GM12892 (cell line): ENCODE data around the gene SHOX.
"Not testable (repeated sequence)": the region's sequence is repeated elsewhere in the genome, so short reads cannot be mapped to it uniquely, and the experiment has no call there.

Experiments used
- DNase-seq: peaks from one replicate; pipeline ENCODE4 v3.0.0; 2011; ENCODE audit not compliant: insufficient read length
- FAIRE-seq: peaks from 2 replicates; lab custom pipeline; 2011; peaks lifted over from hg19 to GRCh38; lab: Jason Lieb, UNC
- POLR2A ChIP-seq: IDR thresholded peaks from 2 replicates; pipeline ENCODE4 v1.6.1; 2011; ENCODE audit warnings: low read depth, low read length, control low read depth
- POLR2AphosphoS5 ChIP-seq: IDR thresholded peaks from 2 replicates; pipeline ENCODE4 v1.6.1; 2011; ENCODE audit warnings: low read depth, low read length, control low read depth
- TAF1 ChIP-seq: IDR thresholded peaks from 2 replicates; pipeline ENCODE4 v1.6.1; 2011; ENCODE audit warnings: low read depth, mild to moderate bottlenecking, control low read depth, low read length, borderline replicate concordance

The SHOX gene

GRCh38 chrX:644304-645281, 14.0 kb downstream of the SHOX start:
- FAIRE-seq (no peak), DNase-seq (no peak)
- TF ChIP-seq POLR2AphosphoS5 (no peak), POLR2A (no peak), TAF1 (no peak)

- no peak for DNase-seq
- TF ChIP-seq TAF1 (no peak), POLR2A (no peak), POLR2AphosphoS5 (no peak)
- FAIRE-seq, result no peak
Measured at GRCh38 chrX:646228-646495, 15.6 kb downstream of the SHOX start.

GRCh38 chrX:646796-647195, 16.2 kb downstream of the SHOX start:
- no peak for DNase-seq
- no peak for FAIRE-seq

GRCh38 chrX:649166-649565, 18.6 kb downstream of the SHOX start:
- no peak for FAIRE-seq
- DNase-seq, result no peak
- TF ChIP-seq TAF1 (no peak), POLR2AphosphoS5 (no peak), POLR2A (no peak)

More at GRCh38 chrX:646796-647195, 16.2 kb downstream of the SHOX start:
- TF ChIP-seq POLR2A, result no peak

GRCh38 chrX:650324-650723, 19.7 kb downstream of the SHOX start:
- no peak for DNase-seq
- FAIRE-seq, result no peak
- TF ChIP-seq POLR2A (no peak), POLR2AphosphoS5 (no peak), TAF1 (no peak)

GRCh38 chrX:650811-651210, 20.2 kb downstream of the SHOX start:
- TF ChIP-seq POLR2A, result no peak
- TF ChIP-seq TAF1, result no peak
- no peak for TF ChIP-seq POLR2AphosphoS5
- DNase-seq (no peak), FAIRE-seq (no peak)

GRCh38 chrX:651922-652321, 21.3 kb downstream of the SHOX start:
- DNase-seq, FAIRE-seq: not testable (repeated sequence)

- no peak for FAIRE-seq
- TF ChIP-seq POLR2AphosphoS5 (no peak), POLR2A (no peak), TAF1 (no peak)
- no peak for DNase-seq
Measured at GRCh38 chrX:652341-652741, 21.8 kb downstream of the SHOX start.

- TF ChIP-seq POLR2A (no peak), TAF1 (no peak), POLR2AphosphoS5 (no peak)
- FAIRE-seq, result no peak
- no peak for DNase-seq
Measured at GRCh38 chrX:653306-653705, 22.7 kb downstream of the SHOX start.

- FAIRE-seq (no peak), DNase-seq (no peak)
- TF ChIP-seq TAF1 (no peak), POLR2A (no peak), POLR2AphosphoS5 (no peak)
Measured at GRCh38 chrX:661154-661553, 30.6 kb downstream of the SHOX start.

- DNase-seq (no peak), FAIRE-seq (no peak)
- TF ChIP-seq POLR2A (no peak), TAF1 (no peak), POLR2AphosphoS5 (no peak)
Measured at GRCh38 chrX:662126-662525, 31.5 kb downstream of the SHOX start.

- DNase-seq (no peak), FAIRE-seq (no peak)
- TF ChIP-seq POLR2A, result no peak
- no peak for TF ChIP-seq POLR2AphosphoS5
Measured at GRCh38 chrX:663841-664240, 33.2 kb downstream of the SHOX start.
